ENCODE data around the gene MTFP1.
"Not testable (repeated sequence)": the region's sequence is repeated elsewhere in the genome, so short reads cannot be mapped to it uniquely, and the experiment has no call there.

Gene MTFP1, protein sequence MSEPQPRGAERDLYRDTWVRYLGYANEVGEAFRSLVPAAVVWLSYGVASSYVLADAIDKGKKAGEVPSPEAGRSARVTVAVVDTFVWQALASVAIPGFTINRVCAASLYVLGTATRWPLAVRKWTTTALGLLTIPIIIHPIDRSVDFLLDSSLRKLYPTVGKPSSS

DNA sequence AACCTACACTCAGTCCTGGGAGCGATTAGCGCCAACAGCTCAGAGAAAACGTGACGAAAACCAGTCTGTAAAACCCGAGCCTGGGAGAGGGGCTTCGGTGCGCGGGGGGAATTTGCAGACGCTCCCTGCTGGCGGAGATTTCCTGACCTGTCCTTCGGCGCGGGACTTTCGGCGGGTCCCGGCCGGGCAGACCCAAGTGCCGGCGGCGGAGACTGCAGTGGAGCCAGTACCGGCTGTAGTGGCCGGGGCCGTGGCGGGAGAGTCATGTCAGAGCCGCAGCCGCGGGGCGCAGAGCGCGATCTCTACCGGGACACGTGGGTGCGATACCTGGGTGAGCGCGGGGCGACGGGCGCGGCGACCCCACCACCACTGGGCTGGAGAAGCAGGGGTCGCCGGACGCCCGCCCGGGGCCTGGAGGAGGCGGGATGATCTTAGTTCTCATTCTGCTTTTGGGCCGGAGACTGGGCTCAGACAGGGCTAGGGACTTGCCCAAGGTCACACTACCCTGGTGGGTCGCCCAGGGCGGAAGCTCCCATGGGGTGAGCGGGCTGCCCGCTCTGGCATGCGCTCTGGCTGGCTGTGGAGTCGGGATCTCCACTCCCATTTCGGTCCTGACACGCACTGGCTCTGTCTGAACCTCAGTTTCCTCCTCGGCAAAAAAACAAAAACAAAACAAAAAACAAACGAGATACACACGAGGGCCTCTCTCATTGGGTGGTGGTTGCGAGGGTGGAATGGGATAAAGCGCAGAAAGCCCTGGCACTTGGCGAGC, at the start of gene MTFP1:
Gene MTFP1, plus strand, starts transcription at position 153 of the 772 bp plus-strand sequence. Its CDS starts 112 bp downstream, at position 265.
- peak; percentile 79 to 80 for DNase-seq

DNA sequence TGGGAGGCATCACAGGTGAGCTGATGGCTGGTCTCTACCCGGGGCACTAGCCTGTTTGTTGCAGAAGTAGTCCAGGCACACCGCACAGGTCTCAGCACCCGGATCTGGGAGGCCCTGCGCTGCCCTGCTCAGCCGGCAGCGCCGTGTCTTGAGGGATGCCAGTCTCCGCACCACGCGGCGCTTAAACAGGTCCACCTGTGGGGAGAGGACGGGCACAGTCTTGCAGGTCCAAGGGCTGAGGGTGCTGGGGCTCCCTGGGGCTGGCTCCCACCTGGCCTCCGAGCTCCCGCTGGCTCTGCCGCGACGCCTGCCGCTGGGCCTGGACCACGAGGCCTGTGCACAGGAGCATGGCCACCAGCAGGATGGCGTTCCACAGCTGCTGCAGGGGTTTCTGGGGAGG, 45.6 kb upstream of the MTFP1 start:
- no peak for DNase-seq

DNA sequence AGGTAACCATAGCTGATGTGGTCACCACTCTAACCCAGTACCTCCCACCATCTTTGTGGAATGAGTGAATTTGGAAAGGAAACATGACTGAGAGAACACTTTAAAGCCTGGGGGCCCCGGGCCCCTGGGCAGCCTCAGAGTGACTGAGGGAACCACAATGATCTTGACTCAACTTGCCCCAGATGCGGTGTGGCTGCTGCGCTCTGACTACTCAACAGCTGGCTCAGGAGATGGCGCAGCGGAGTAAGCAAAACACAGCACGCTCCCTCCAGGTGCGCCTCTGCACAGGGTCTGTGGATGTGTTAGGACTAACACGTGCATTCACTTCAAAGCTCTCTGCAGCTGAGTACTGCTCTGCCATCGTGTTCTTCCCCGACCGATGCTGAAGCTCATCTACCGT, 44.3 kb upstream of the MTFP1 start:
- DNase-seq, result no peak

DNA sequence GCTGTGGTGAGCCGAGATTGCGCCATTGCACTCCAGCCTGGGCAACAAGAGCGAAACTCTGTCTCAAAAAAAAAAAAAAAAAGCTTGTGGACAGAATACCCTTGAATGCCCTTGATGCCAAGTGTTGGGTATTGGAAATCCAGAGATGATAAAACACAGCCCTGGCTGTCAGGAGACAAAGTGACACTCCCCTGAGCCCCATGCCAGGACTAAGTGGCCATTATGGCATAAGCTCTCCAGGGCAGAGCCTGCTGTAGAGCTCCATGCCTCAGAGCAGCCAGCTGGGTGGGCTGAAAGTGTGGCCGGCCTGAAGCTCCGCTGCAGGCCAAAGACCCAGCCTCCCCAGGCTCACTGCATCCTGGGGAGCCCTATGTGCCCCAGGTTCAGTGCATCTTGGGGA, 43.2 kb upstream of the MTFP1 start:
- no peak for DNase-seq

DNA sequence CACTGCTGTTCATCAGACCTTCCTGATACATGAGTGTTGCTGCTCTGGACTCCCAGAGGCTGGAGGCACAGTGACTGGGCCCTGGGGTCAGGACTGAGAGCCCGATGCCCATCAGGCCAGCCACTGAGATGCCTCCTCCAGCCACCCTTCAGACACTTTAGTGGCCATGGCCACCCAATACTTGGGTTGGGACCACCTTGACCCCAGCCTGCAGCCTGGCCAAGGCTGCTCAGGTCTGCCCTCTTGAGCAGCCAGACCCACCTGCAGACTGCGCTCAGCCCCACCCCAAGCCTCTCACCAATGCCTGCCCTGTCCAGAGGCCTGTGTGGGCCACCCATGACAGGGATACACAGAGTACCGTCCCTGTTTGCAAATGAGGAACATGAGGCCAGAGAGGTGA, 42.5 kb upstream of the MTFP1 start:
- no peak for DNase-seq

DNA sequence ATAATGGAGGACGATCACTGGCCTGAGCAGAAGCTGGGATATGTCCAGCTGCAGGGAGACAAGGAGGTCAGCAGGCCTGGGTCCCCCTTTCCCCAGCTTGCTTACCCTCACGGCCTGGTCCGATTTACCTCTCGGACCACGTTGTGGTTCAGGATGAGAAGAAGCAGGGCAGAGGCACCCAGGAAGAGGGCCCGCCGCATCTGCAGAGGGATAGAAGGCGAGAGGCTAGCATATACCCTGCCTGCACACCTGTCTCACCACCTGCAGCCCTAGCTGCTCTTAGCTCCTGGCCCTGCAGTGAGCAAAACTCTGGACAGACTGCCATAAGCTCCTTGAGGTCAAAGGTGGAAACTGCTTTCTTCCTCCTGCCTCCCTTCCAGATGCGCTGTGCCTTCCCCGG, 39.6 kb upstream of the MTFP1 start:
- no peak for DNase-seq

DNA sequence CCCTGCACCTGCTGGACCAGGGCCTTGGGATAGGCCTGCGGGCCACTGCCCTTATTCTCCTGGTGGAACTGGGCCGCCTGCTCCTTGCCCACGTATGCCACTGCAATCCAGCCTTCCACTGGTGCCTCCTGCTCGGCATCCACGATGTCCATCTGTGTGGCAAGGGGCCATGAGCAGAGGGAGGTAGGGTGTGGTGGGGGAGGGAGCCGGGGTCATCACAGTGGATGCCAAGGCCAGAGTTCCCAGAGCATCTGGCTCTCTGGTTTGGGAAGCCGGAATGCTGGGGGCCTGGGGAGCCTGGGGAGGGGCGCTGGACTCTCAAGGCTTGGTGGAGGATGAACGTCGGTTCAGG, 39.0 kb upstream of the MTFP1 start:
- DNase-seq, result no peak

DNA sequence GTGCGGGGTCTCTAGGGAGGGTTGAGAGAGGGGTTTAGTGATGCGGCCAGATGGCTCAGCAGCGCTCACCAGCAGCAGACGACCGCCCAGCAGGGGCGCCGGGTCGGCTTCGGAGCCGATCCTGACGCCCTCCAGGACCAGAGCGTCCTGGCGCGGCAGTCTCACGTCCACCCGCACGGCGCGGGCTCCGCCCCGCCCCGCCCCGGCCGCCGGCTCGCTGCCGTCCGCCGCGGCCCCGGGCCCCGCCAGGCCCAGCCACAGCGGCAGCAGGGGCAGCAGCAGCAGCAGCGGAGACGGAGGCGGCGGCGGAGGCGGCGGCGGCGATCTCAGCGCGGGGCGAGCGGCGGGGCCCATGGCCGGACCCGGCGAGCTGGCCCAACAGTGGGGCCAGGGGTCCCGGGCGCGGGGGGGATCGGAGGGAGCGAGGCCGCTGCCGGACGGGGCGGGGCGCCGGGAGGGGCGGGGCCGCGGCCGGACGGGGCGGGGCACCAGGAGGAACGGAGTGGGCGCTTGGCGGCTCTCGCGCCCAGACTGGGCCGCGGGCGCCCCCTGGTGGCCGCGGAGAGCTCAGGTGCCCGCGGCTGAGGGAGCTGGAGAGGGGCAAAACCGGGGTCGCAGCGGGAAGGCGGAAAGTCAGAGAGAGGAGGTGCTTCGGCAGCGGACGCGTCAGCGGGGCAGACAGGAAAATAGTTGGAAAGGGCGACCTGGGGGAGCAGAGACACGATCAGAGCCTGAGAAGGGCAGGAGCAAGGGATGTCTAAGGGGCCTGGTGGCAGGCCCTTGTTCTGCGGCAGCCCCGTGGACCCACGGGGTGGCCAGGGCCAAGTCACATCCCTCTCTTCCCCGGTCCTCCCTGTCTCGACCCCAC, 38.4 kb upstream of the MTFP1 start, which contains the start of gene RNF215:
Gene RNF215, minus strand, starts transcription at position 452 of the 868 bp plus-strand sequence. Its CDS starts 98 bp downstream, at position 354.
- DNase-seq, result peak; percentile 64 to 78

DNA sequence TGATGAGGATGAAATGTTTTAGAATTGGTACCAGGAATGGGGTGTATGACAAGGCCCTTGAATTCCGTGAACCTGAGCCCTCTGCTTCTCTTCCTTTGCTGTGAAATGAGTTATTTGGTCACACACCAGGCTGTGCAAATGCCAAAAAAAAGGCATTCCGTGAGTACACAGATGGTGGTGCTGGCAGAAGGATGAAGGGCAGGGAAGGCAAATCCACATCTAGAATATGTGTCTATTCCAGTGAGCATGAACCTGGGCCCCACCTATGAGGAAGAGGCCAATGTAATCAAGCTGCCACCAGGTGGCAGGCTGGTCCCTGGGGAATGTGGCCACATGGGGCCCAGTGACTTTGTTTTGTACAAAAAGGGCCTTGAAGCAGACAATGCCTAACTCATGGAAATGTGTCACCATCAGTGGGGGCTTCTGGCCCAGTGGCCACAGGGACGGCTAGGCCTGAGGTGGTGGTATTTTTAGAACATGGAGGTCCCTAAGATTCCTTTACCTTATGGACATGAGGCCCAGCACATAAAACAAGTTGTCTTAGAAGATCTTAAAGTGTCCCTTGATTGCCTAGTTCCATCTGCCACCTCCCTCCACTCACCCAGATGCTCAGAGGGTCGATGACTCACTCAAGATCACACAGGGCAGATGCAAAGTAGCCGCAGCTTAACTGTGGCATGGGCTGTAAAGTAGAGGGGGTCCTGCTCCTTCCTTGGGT, 34.4 kb upstream of the MTFP1 start:
- peak; percentile 65 to 76 for DNase-seq

DNA sequence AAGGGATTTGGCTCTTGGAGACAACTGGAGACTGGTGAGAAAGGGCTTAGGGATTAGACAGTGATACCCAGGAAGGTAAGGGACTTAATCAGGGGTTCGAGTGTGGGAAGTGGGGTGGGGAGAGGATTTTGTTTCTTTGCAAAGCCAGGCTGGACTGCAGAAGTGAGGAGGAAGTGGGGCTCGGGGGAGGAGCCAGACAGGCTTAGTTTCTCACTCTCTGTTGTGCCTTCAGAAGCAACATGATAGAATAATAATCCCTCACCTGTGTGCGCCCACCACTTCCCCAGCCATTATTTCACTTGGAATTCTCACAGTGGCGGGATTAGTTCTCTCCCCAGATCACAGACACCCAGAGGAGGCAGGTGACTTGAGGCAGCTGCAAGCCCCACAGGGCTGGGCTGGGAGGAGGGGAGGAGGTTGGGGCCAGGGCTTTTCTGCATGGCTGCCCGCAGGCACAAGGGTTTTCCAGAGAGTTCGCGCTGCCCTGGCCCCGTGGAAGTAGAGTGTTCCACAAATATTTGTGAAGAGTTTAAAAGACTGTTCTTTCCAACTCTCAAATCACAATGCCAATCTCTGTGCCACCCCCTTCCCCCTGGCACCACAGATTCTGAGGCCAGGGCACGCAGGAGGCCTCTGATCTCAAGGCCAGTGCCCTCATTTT, 32.8 kb upstream of the MTFP1 start:
- DNase-seq, result peak; percentile 11 to 15

DNA sequence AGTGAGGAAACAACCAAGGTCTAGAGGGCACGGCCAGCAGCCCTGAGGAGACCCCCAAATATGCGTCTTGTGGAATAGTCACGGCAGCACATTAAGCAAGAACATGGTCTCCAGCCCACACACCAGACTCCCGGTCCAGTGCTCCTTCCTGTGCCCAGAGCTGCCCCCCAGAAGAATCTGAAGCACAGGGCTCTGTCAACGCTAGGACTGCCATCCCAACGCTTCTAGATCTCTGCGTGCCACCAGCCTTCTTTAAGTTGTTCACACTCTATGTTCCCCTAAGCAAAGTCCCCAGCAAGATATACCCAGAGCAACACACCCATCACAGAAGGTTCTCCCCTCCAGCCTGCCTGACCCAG, 32.3 kb upstream of the MTFP1 start:
- DNase-seq, result no peak

DNA sequence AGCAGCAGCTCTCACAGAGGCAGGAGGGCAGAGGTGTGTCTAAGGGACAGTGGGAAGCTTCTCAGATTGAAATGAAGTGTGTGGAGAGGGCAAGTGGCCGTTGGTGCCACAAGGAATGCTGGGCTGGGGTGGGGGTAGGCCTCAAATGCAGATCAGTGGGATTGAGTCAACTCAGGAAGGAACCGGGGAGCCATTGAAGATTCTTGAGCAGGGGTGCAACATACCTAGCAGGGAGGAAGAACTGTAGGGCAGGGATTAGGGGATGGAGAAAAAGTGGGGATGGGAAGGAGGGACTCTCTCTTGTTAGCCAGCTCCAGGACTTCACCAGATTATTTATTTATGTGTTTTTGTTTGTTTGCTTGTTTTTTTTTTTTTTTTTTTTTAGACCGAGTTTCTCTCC, 31.7 kb upstream of the MTFP1 start:
- no peak for DNase-seq

DNA sequence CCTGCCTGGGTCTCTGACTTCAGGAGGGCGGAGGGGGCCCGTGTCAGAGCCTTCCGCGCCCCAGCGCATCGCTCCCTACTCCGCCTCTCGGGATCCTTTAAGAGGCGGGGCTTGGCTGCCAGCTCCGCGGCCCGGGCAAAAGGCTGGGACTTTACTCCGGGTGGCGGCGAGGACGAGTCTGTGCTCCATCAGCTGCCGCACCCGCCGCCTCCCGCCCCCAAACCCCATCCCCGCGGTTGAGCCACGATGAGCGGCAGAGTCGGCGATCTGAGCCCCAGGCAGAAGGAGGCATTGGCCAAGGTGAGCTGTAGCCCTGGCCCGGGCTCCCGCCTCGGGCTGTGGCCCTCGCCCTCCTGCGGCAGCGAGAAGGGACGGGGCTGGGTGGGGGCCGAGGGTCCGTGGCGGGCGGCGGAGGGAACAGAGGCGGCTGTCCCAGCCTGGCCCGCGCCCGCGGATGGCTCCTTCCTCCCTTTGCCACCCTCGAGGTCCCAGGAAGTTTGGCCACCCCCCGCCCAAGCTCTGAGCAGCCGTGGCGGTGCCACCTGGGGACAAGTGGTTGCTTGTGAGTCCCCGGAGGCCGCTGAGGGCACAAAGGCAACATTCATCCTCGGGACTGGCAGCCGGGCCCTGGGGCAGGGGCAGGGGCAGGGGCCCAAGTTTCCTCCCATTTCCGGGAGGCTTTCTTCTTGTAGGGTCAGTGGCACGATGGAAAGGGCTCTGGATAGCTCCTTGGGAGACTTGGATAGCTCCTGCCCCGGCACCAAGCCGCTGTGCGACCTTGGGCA, 28.5 kb upstream of the MTFP1 start, which contains the start of gene SEC14L2:
Gene SEC14L2, plus strand, starts transcription at position 148 of the 785 bp plus-strand sequence. Its CDS starts 99 bp downstream, at position 247.
- DNase-seq, result peak; percentile 14 to 42

DNA sequence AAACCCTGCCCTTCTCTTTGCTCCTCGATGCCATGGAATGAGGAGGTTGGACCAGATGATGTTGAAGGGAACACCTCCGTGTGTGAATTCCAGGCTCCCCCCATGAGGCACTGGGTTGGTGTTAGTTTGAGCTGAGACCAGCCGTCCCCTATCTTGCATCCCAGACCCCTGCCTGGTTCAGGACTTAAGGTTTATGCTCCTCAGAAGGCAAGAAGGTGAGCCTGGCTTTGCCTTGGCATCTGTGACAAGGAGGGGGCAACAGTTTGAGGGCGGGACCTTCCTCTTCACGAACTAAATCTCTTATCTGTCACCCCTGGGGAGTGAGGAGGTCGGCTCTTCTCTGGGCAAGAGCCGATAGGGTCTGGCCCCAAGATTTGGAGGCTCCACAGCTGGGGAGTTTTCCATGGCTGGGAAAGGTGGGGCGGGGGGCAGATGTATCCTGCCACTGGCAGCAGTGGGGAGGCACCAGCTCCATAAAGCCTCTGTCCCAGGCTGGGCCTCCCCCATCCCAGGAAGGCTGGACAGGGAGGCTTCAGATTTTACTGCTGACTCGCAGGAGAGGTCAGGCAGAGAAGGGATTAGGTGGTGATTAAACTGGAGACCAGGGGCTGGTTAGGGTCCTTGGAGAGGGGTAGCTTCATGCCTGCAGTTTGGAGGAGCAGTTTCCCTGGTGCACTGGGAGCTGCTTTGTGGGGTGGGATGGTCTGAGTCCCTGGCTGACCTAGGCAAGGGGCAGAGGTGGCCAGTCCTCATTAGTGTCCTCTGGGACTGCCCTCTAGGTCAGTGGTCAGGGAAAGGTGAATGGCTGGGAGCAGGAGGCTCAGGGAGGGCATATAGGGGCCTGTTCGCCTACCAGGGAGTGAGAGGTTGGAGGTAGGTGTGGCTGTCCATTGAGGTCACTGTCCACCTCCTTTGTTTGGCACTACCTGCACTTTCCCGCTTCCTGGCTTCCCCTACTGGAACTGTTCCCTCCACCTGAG, 27.6 kb upstream of the MTFP1 start:
- DNase-seq, result no peak

DNA sequence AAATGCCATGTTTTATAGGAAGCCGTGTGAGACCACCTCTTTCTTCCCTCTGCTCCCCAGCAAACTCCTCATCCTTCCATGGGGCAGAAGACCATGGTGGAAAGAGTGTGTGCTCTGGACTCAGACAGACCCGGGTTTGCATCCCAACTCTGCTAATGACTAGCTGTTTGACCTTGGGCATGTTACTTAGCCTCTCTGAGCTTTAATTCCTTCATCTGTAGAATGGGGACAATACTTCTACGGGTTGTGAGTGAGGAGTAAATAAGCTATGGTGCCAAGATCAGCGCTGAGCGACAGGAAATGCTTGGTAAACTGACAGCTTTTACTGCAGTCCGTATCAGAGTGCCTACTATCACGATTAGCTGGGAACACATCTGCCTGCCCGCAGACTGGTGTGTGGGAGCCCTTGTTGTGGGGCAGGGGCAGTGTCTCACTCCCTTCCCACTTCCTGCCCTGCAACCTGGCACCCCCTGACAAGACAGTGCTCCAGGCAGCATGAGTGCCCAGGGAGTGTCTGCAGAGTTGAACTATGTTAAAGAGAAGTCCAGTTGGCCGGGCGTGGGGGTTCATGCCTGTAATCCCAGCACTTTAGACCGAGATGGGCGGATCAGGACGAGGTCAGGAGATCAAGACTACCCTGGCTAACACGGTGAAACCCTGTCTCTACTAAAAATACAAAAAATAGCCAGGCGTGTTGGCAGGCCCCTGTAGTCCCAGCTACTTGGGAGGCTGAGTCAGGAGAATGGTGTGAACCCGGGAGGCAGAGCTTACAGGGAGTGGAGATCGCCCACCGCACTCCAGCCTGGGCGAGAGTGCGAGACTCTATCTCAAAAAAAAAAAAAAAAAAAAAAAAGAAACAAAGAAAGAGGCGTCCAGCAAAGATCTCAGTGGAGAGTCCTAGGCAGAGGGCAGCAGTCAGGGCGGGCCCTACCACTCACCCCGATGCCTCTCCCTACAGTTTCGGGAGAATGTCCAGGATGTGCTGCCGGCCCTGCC, 26.6 kb upstream of the MTFP1 start:
- DNase-seq, result no peak

DNA sequence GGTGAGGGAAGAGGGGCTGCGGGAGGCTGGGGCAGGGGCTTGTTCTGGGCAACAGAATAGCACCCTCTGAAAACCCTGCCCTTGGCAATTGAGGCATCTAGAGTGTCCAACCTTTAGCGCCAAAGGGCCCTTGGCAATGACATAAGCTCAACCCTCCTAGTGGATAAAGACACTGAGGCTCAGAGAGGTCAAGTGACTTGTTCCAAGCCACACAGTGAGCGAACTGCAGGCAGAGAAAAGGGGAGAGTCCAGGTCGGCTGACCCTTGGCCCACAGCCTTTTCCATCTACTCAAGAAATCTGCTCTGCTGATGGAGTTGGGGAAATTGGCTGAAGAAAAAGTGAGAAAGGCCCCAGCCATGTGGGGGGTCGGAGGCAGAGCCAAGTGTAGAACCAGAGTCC, 25.9 kb upstream of the MTFP1 start:
- DNase-seq, result no peak

DNA sequence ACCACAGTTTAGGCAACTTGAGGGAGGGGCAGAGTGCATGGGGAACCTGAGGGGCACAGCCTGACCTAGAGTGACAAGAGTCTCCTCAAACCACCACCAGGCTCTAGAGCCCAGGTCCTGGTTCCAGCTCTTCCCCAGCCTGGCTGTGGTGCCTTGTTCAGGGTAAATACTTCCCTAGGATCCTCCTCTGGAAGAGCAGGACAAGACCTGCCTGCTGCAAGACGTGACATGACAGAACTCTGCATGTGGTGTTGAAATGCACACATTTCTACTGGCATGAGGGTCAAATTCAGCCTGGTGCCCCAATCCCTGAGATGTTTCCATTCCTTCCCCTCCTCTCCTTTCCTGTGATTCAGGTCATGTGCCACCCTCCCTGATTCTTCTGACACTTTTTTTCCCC, 25.4 kb upstream of the MTFP1 start:
- DNase-seq, result no peak

DNA sequence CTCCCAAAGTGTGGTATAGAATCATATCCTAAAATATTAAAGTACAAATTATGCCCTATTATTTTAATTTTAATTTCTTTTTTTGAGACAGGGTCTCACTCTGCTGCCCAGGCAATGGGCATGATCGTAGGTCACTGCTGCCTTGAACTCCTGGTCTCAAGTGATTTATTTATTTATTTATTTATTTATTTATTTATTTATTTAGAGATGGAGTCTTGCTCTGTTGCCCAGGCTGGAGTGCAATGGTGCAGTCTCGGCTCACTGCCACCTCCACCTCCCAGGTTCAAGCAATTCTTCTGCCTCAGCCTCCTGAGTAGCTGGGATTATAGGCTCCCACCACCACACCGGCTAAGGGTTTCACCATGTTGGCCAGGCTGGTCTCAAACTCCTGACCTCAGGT, 24.5 kb upstream of the MTFP1 start:
- not testable (repeated sequence) for DNase-seq
